Measurements from ENCODE around the gene MLEC. TPM values are rescaled to one million over a fixed set of nuclear protein-coding genes. Genes with fewer than 3 reads are reported as not detected.

The MLEC gene
- total RNA-seq, 1 donor from 2014 or later: 167 TPM

DNA sequence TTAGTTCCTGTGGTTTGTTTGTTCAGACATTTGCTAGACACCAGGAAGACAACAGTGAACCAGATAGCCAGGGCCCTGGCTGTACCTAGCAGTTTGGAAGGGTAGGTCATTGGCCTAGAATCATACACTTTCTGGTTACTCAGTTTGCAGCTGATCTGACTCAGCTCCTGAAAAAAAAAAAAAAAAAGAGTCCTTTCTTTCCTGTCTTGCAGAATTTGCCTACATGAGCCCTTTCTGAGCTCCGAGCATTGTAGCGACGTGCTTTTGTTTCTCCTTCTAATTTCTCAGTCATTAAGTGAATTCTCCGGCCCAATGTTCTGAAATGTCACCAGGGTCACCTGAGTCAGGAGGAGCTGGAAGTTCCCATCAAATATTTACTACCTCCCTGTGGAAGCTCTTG, 44.1 kb upstream of the MLEC start:
- Mint-ChIP-seq H3K4me1 (peaks cover 10% of the 10 kb centered on the region), H3K36me3 (ENCODE audit: low read depth) (no peaks in the 10 kb centered on the region), H3K27ac (ENCODE audit: unreplicated experiment) (no peak overlapping the region), H3K4me3 (peak overlapping the region; percentile 65), H3K27me3 (ENCODE audit: low read depth) (peaks cover 70% of the 10 kb centered on the region), H3K9me3 (no peaks in the 10 kb centered on the region)
- TF ChIP-seq CTCF (conservative IDR thresholded peaks at IDR 0.05): no peak
- no peak for DNase-seq (ENCODE audit: low read depth, low spot score)

- Mint-ChIP-seq H3K36me3 (ENCODE audit: low read depth) (no peaks in the 10 kb centered on the region), H3K9me3 (no peaks in the 10 kb centered on the region), H3K4me1 (peaks cover 15% of the 10 kb centered on the region), H3K4me3 (no peak overlapping the region), H3K27me3 (ENCODE audit: low read depth) (peaks cover 68% of the 10 kb centered on the region), H3K27ac (ENCODE audit: unreplicated experiment) (no peak overlapping the region)
- TF ChIP-seq CTCF (conservative IDR thresholded peaks at IDR 0.05): no peak
- DNase-seq (ENCODE audit: low read depth, low spot score): no peak
Measured at GRCh38 chr12:120643574-120643973, 43.4 kb upstream of the MLEC start.

GRCh38 chr12:120646044-120646443, 40.9 kb upstream of the MLEC start:
- Mint-ChIP-seq H3K4me1 (peaks cover 26% of the 10 kb centered on the region), H3K9me3 (no peaks in the 10 kb centered on the region), H3K27ac (ENCODE audit: unreplicated experiment) (no peak overlapping the region)

GRCh38 chr12:120647375-120647755, 39.6 kb upstream of the MLEC start:
- H3K27ac Mint-ChIP-seq (ENCODE audit: unreplicated experiment): no peak overlapping the region
- TF ChIP-seq CTCF (conservative IDR thresholded peaks at IDR 0.05): no peak
- H3K4me1 Mint-ChIP-seq: peaks cover 28% of the 10 kb centered on the region
- peaks cover 70% of the 10 kb centered on the region for H3K27me3 Mint-ChIP-seq (ENCODE audit: low read depth)
- H3K9me3 Mint-ChIP-seq: no peaks in the 10 kb centered on the region
- no peak overlapping the region for H3K4me3 Mint-ChIP-seq
- DNase-seq (ENCODE audit: low read depth, low spot score): no peak
- no peaks in the 10 kb centered on the region for H3K36me3 Mint-ChIP-seq (ENCODE audit: low read depth)

More at GRCh38 chr12:120646044-120646443, 40.9 kb upstream of the MLEC start:
- peaks cover 72% of the 10 kb centered on the region for H3K27me3 Mint-ChIP-seq (ENCODE audit: low read depth)
- DNase-seq (ENCODE audit: low read depth, low spot score): no peak
- TF ChIP-seq CTCF (conservative IDR thresholded peaks at IDR 0.05): no peak
- no peak overlapping the region for H3K4me3 Mint-ChIP-seq
- H3K36me3 Mint-ChIP-seq (ENCODE audit: low read depth): no peaks in the 10 kb centered on the region

GRCh38 chr12:120649442-120650232, 37.3 kb upstream of the MLEC start:
- no peak for DNase-seq (ENCODE audit: low read depth, low spot score)
- Mint-ChIP-seq H3K27me3 (ENCODE audit: low read depth) (peaks cover 51% of the 10 kb centered on the region), H3K4me1 (peaks cover 35% of the 10 kb centered on the region), H3K4me3 (peak overlapping the region; percentile 83), H3K9me3 (no peaks in the 10 kb centered on the region), H3K36me3 (ENCODE audit: low read depth) (no peaks in the 10 kb centered on the region), H3K27ac (ENCODE audit: unreplicated experiment) (peak overlapping the region; percentile 24)
- no peak for TF ChIP-seq CTCF (conservative IDR thresholded peaks at IDR 0.05)
